ENCODE results near the gene INO80.

The INO80 gene

DNA sequence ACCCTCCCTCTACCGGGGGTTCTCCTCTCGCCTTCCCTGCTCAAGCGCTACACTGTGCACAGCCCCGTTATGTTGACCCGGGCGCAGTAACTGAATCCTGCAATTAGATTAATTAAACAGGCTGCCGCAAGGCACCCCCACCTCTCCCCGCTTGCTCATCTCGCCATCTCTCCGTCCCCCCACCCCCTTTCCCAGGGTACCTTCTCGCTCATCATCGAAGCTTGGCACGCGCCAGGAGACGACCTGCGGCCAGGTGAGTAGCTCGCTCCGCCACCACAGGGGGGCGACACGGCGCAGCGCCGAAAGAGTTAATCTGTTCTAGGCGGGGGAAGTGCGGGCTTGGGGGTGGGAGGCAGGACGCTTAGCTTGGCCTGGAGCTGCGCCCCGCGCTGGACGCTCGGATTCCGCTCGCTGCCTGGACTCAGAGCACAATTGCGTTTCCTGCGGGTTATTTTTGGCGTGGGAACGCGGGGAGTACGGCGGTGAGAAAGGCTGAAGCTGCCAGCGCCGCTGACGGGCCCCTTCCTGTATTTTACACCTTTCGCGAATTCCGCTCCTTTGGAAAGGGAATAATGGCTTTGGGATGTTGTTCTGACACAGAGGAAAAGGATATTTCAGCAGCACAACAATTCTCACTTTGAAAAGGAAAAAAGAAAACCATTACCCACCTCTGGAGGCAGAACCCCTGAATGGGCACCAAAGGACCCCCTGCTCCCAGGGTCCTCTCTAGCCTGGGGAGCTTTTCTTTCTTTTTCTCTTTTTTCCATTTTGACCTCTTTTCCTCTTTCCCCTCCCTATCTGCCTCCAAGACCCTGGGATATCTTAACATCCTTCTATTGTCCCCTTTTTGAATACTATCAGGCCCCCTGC is 185.4 kb downstream of the INO80 start:
- DNase-seq, result peak in 1 of 14 donors; percentile 65

DNA sequence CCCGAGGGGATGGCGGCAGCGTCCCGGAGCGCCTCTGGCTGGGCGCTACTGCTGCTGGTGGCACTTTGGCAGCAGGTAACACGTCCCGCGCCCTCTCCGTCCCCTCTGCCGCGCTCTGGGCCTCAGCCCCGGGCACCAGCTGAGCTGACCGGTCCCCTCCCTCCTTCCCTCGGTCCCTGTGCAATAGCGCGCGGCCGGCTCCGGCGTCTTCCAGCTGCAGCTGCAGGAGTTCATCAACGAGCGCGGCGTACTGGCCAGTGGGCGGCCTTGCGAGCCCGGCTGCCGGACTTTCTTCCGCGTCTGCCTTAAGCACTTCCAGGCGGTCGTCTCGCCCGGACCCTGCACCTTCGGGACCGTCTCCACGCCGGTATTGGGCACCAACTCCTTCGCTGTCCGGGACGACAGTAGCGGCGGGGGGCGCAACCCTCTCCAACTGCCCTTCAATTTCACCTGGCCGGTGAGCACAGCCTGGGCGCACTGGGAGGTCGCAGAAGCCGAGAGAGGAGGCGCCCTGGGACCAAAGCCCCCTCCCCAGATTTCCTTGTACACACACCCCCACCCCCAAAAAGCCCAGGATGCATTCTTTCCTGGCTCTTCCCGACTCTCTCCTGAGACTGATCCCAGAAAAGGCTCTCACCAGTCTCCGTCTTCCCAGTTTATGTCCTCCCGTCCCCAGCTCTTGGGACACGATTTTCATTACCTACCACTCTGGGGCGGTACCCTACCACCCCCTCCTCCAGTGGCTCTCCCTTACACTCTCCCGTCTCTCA is 186.2 kb downstream of the INO80 start:
- DNase-seq, result peak in 2 of 14 donors; percentile 11 to 26

Data from C1 segment of cervical spinal cord (tissue), 14 donors.